Activated T-cell treated with anti-CD3 and anti-CD28 coated beads, Interleukin-2, amount 50 U/mL, for 24 hours (primary cell): ENCODE results near the gene SLC44A5.
"Not testable (repeated sequence)": the region's sequence is repeated elsewhere in the genome, so short reads cannot be mapped to it uniquely, and the experiment has no call there.

Source experiments
- DNase-seq: peaks from one replicate; pipeline ENCODE4 v3.0.0-alpha.2; 2020
- H3K27ac Mint-ChIP-seq: 2 replicates; pipeline ENCODE4 v1.8.0; 2020; ENCODE audit warnings: mild to moderate bottlenecking, mixed read lengths
- H3K27me3 Mint-ChIP-seq: 2 replicates; pipeline ENCODE4 v1.8.0; 2020; ENCODE audit warnings: mixed read lengths
- H3K36me3 Mint-ChIP-seq: 2 replicates; pipeline ENCODE4 v1.8.0; 2020; ENCODE audit warnings: low read depth, mixed read lengths
- H3K4me1 Mint-ChIP-seq: 2 replicates; pipeline ENCODE4 v1.8.0; 2020; ENCODE audit warnings: low read depth, mixed read lengths
- H3K4me3 Mint-ChIP-seq: 2 replicates; pipeline ENCODE4 v1.8.0; 2020; ENCODE audit warnings: mild to moderate bottlenecking, moderate library complexity, mixed read lengths
- H3K9me3 Mint-ChIP-seq: 2 replicates; pipeline ENCODE4 v1.8.0; 2020; ENCODE audit warnings: mixed read lengths

SLC44A5 gene

GRCh38 chr1:75243124-75243523 is 367.8 kb downstream of the SLC44A5 start:
- H3K27ac Mint-ChIP-seq, result no peak overlapping the region
- H3K36me3 Mint-ChIP-seq, result no peaks in the 10 kb centered on the region
- DNase-seq, result no peak
- no peak overlapping the region for H3K4me3 Mint-ChIP-seq
- no peaks in the 10 kb centered on the region for H3K27me3 Mint-ChIP-seq
- H3K9me3 Mint-ChIP-seq, result no peaks in the 10 kb centered on the region
- no peaks in the 10 kb centered on the region for H3K4me1 Mint-ChIP-seq

GRCh38 chr1:75237316-75237715 is 373.6 kb downstream of the SLC44A5 start:
- no peak overlapping the region for H3K27ac Mint-ChIP-seq
- no peaks in the 10 kb centered on the region for H3K4me1 Mint-ChIP-seq
- no peak for DNase-seq
- no peaks in the 10 kb centered on the region for H3K36me3 Mint-ChIP-seq
- H3K4me3 Mint-ChIP-seq, result no peak overlapping the region
- no peaks in the 10 kb centered on the region for H3K9me3 Mint-ChIP-seq
- no peaks in the 10 kb centered on the region for H3K27me3 Mint-ChIP-seq

- H3K4me1 Mint-ChIP-seq, result no peaks in the 10 kb centered on the region
- no peaks in the 10 kb centered on the region for H3K27me3 Mint-ChIP-seq
- no peak overlapping the region for H3K4me3 Mint-ChIP-seq
Measured at GRCh38 chr1:75234562-75234961, 376.4 kb downstream of the SLC44A5 start.

GRCh38 chr1:75233302-75233929 is 377.5 kb downstream of the SLC44A5 start:
- Mint-ChIP-seq H3K4me1 (no peaks in the 10 kb centered on the region), H3K27me3 (no peaks in the 10 kb centered on the region), H3K27ac (no peak overlapping the region), H3K36me3 (no peaks in the 10 kb centered on the region), H3K4me3 (no peak overlapping the region), H3K9me3 (no peaks in the 10 kb centered on the region)
- no peak for DNase-seq

More at GRCh38 chr1:75234562-75234961, 376.4 kb downstream of the SLC44A5 start:
- DNase-seq, result no peak
- H3K36me3 Mint-ChIP-seq, result no peaks in the 10 kb centered on the region
- no peak overlapping the region for H3K27ac Mint-ChIP-seq
- no peaks in the 10 kb centered on the region for H3K9me3 Mint-ChIP-seq

- DNase-seq, result no peak
- Mint-ChIP-seq H3K9me3 (no peaks in the 10 kb centered on the region), H3K4me3 (no peak overlapping the region), H3K36me3 (no peaks in the 10 kb centered on the region), H3K4me1 (no peaks in the 10 kb centered on the region), H3K27me3 (peaks cover 3% of the 10 kb centered on the region), H3K27ac (no peak overlapping the region)
Measured at GRCh38 chr1:75220072-75220471, 390.8 kb downstream of the SLC44A5 start.

- no peak for DNase-seq
- H3K4me3 Mint-ChIP-seq, result no peak overlapping the region
- no peaks in the 10 kb centered on the region for H3K4me1 Mint-ChIP-seq
- H3K27me3 Mint-ChIP-seq, result peaks cover 3% of the 10 kb centered on the region
- H3K9me3 Mint-ChIP-seq, result no peaks in the 10 kb centered on the region
- H3K27ac Mint-ChIP-seq, result no peak overlapping the region
- no peaks in the 10 kb centered on the region for H3K36me3 Mint-ChIP-seq
Measured at GRCh38 chr1:75214017-75214416, 396.9 kb downstream of the SLC44A5 start.

- Mint-ChIP-seq H3K9me3 (no peaks in the 10 kb centered on the region), H3K27me3 (no peaks in the 10 kb centered on the region), H3K4me1 (no peaks in the 10 kb centered on the region)
Measured at GRCh38 chr1:75211648-75212047, 399.3 kb downstream of the SLC44A5 start.

GRCh38 chr1:75208862-75209261 is 402.1 kb downstream of the SLC44A5 start:
- H3K27ac Mint-ChIP-seq, result no peak overlapping the region
- no peaks in the 10 kb centered on the region for H3K4me1 Mint-ChIP-seq
- H3K9me3 Mint-ChIP-seq, result no peaks in the 10 kb centered on the region
- no peak for DNase-seq
- H3K27me3 Mint-ChIP-seq, result no peaks in the 10 kb centered on the region
- H3K4me3 Mint-ChIP-seq, result no peak overlapping the region
- H3K36me3 Mint-ChIP-seq, result no peaks in the 10 kb centered on the region

More at GRCh38 chr1:75211648-75212047, 399.3 kb downstream of the SLC44A5 start:
- no peaks in the 10 kb centered on the region for H3K36me3 Mint-ChIP-seq
- DNase-seq, result no peak
- no peak overlapping the region for H3K4me3 Mint-ChIP-seq
- H3K27ac Mint-ChIP-seq, result no peak overlapping the region

GRCh38 chr1:75203415-75204277 is 407.3 kb downstream of the SLC44A5 start:
- no peaks in the 10 kb centered on the region for H3K27me3 Mint-ChIP-seq

GRCh38 chr1:75202751-75203150 is 408.2 kb downstream of the SLC44A5 start:
- Mint-ChIP-seq H3K36me3 (no peaks in the 10 kb centered on the region), H3K27me3 (no peaks in the 10 kb centered on the region), H3K4me3 (no peak overlapping the region), H3K4me1 (no peaks in the 10 kb centered on the region), H3K9me3 (no peaks in the 10 kb centered on the region), H3K27ac (no peak overlapping the region)
- no peak for DNase-seq

More at GRCh38 chr1:75203415-75204277, 407.3 kb downstream of the SLC44A5 start:
- H3K4me3 Mint-ChIP-seq, result no peak overlapping the region
- H3K9me3 Mint-ChIP-seq, result no peaks in the 10 kb centered on the region
- no peaks in the 10 kb centered on the region for H3K4me1 Mint-ChIP-seq
- no peak overlapping the region for H3K27ac Mint-ChIP-seq
- no peaks in the 10 kb centered on the region for H3K36me3 Mint-ChIP-seq
- DNase-seq, result no peak

- Mint-ChIP-seq H3K36me3 (no peaks in the 10 kb centered on the region), H3K9me3 (no peaks in the 10 kb centered on the region)
- no peak for DNase-seq
Measured at GRCh38 chr1:75198761-75199160, 412.2 kb downstream of the SLC44A5 start.

GRCh38 chr1:75198163-75198562 is 412.8 kb downstream of the SLC44A5 start:
- no peak for DNase-seq
- Mint-ChIP-seq H3K36me3 (no peaks in the 10 kb centered on the region), H3K27ac (no peak overlapping the region), H3K9me3 (no peaks in the 10 kb centered on the region), H3K4me3 (no peak overlapping the region), H3K27me3 (no peaks in the 10 kb centered on the region), H3K4me1 (no peaks in the 10 kb centered on the region)

More at GRCh38 chr1:75198761-75199160, 412.2 kb downstream of the SLC44A5 start:
- no peak overlapping the region for H3K4me3 Mint-ChIP-seq
- H3K4me1 Mint-ChIP-seq, result no peaks in the 10 kb centered on the region
- H3K27me3 Mint-ChIP-seq, result no peaks in the 10 kb centered on the region
- H3K27ac Mint-ChIP-seq, result no peak overlapping the region

- H3K27ac Mint-ChIP-seq, result no peak overlapping the region
- H3K4me3 Mint-ChIP-seq, result no peak overlapping the region
- no peaks in the 10 kb centered on the region for H3K36me3 Mint-ChIP-seq
- H3K9me3 Mint-ChIP-seq, result peaks cover 3% of the 10 kb centered on the region
- no peaks in the 10 kb centered on the region for H3K4me1 Mint-ChIP-seq
- DNase-seq, result no peak
- no peaks in the 10 kb centered on the region for H3K27me3 Mint-ChIP-seq
Measured at GRCh38 chr1:75188892-75189291, 422.0 kb downstream of the SLC44A5 start.

GRCh38 chr1:75181214-75181955 is 429.5 kb downstream of the SLC44A5 start:
- DNase-seq, H3K4me1 Mint-ChIP-seq, H3K27ac Mint-ChIP-seq, H3K4me3 Mint-ChIP-seq, H3K27me3 Mint-ChIP-seq, H3K36me3 Mint-ChIP-seq: not testable (repeated sequence)
- H3K9me3 Mint-ChIP-seq, result peaks cover 14% of the 10 kb centered on the region
